OCI-M2 (cell line): ENCODE results near the gene ATP6V1F.
"Not testable (repeated sequence)": the region's sequence is repeated elsewhere in the genome, so short reads cannot be mapped to it uniquely, and the experiment has no call there.

Experiments used
- DNase-seq: peaks from one replicate; lab custom pipeline; 2025; ENCODE audit not compliant: unreplicated experiment; lab: John Stamatoyannopoulos, UW

Gene ATP6V1F

GRCh38 chr7:128899392-128899791, 36.7 kb downstream of the ATP6V1F start:
- no peak for DNase-seq

- no peak for DNase-seq
Measured at GRCh38 chr7:128900237-128900636, 37.6 kb downstream of the ATP6V1F start.

GRCh38 chr7:128902761-128903585, 40.3 kb downstream of the ATP6V1F start:
- DNase-seq, result no peak

GRCh38 chr7:128903621-128904361, 41.1 kb downstream of the ATP6V1F start:
- no peak for DNase-seq

GRCh38 chr7:128904381-128905197, 41.9 kb downstream of the ATP6V1F start:
- no peak for DNase-seq

- no peak for DNase-seq
Measured at GRCh38 chr7:128906001-128906765, 43.5 kb downstream of the ATP6V1F start.

GRCh38 chr7:128906766-128907559, 44.3 kb downstream of the ATP6V1F start:
- no peak for DNase-seq

- no peak for DNase-seq
Measured at GRCh38 chr7:128908750-128909624, 46.3 kb downstream of the ATP6V1F start.

- no peak for DNase-seq
Measured at GRCh38 chr7:128909625-128910568, 47.2 kb downstream of the ATP6V1F start.

GRCh38 chr7:128910569-128910945, 47.9 kb downstream of the ATP6V1F start, which contains the start of gene KCP:
KCP (minus strand) TSS chr7:128910709; CDS start chr7:128910676, 33 bp downstream.
- DNase-seq, result no peak

GRCh38 chr7:128911423-128912031, 48.9 kb downstream of the ATP6V1F start:
- DNase-seq, result no peak

GRCh38 chr7:128912281-128912680, 49.6 kb downstream of the ATP6V1F start:
- DNase-seq, result no peak

- DNase-seq, result not testable (repeated sequence)
Measured at GRCh38 chr7:128912709-128913495, 50.2 kb downstream of the ATP6V1F start.

- DNase-seq, result no peak
Measured at GRCh38 chr7:128913870-128914565, 51.4 kb downstream of the ATP6V1F start.

- no peak for DNase-seq
Measured at GRCh38 chr7:128914566-128915151, 52.0 kb downstream of the ATP6V1F start.
